ENCODE results near the gene EXOC3L2. TPM values are rescaled to one million over a fixed set of nuclear protein-coding genes. Genes with fewer than 3 reads are reported as not detected.

EXOC3L2 gene
- total and polyA plus RNA-seq, 2 of the 8 experiments (the other 6 are each of a cell fraction or from before 2014, with no cell fraction given), result 1.4 to 1.6 TPM

DNA sequence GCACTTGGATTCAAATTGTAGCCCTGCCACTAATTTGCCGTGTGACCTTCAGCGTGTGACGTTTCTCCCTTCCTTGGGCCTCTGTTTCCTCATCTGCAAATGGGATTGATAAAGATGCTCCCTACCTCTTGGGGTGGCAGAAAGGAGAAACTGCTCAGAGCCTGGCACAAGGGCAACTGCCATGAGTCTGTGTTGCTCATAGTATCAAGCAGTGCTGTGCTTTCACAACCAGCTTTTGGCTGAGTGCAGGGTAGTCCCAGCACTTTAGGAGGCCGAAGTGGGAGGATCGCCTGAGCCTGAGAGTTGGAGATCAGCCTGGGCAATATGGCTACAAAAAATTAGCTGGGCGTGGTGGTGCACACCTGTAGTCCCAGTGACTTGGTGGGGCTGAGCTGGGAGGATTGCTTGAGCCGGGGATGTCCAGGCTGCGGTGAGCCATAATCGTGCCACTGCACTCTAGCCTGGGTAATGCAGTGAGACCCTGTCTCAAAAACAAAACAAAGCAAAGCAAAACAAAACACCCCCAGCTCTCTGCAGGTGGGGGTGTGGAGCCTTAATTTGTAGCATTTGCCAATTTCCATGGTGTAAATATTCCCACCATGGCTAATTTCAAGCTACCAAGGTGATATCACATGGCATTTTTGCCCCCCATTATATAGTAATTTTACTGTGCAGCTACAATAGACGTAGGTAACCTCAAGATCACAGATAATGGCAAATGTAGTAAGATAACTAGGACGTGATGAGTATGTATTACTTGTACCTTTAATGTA is 4.2 kb upstream of the EXOC3L2 start:
- Histone ChIP-seq H2BK20ac (ENCODE audit: low read length) (no peak overlapping the region), H3K4me1 (replicated peaks in 1 of 4; ENCODE audit: control insufficient read depth in 3 of 4, insufficient read depth in 4 of 4, low read length in 3 of 4) (peaks cover 0 to 10% (median 1%) of the 10 kb centered on the region in 4 experiments; a peak in 3 of 7 replicates), H2AFZ (ENCODE audit: low read length) (no peak overlapping the region), H4K5ac (ENCODE audit: insufficient read length, low read depth, low read length) (no peak overlapping the region), H2BK12ac (ENCODE audit: low read depth, low read length) (no peak overlapping the region), H3K56ac (replicated peaks; ENCODE audit: insufficient read length, low read depth, low read length) (no peak overlapping the region), H3K79me1 (ENCODE audit: low read depth, low read length) (peaks cover 9% of the 10 kb centered on the region), H2BK15ac (ENCODE audit: low read length) (no peak overlapping the region), H3K4me3 (ENCODE audit: extremely low read depth in 1 of 4, insufficient read depth in 2 of 4, low read depth in 3 of 4, low read length in 4 of 4) (no peak overlapping the region), H3K79me2 (ENCODE audit: control insufficient read depth in 1 of 2, insufficient read depth in 2 of 2, low read length in 2 of 2) (peaks cover 0 to 20% of the 10 kb centered on the region in 2 experiments; a peak in 2 of 4 replicates), H3K9ac (replicated peaks in 1 of 4; ENCODE audit: extremely low read depth in 1 of 4, low read depth in 3 of 4, low read length in 3 of 4) (no peak overlapping the region), H4K8ac (ENCODE audit: extremely low read depth, insufficient read depth, low read length) (no peak overlapping the region), H3K27me3 (replicated peaks in 1 of 4; ENCODE audit: control insufficient read depth in 3 of 4, extremely low read depth in 1 of 4, insufficient read depth in 3 of 4, low read length in 3 of 4) (peaks cover 0 to 10% (median 9%) of the 10 kb centered on the region in 4 experiments; a peak in 5 of 7 replicates), H3K4ac (replicated peaks; ENCODE audit: insufficient read length, low read depth, low read length) (no peak overlapping the region), H2BK120ac (replicated peaks; ENCODE audit: low read depth, low read length) (no peak overlapping the region), H3K27ac (ENCODE audit: low read depth, low read length) (no peak overlapping the region), H3K14ac (ENCODE audit: insufficient read length) (no peak overlapping the region), H3K23ac (ENCODE audit: insufficient read length) (no peak overlapping the region), H3K9me3 (ENCODE audit: insufficient read depth in 2 of 2, low read depth in 1 of 2, low read length in 1 of 2) (no peaks in the 10 kb centered on the region), H4K20me1 (replicated peaks in 1 of 2; ENCODE audit: control insufficient read depth in 1 of 2, insufficient read depth in 2 of 2, low read length in 2 of 2) (peaks cover 10 to 15% of the 10 kb centered on the region in 2 experiments), H2BK5ac (ENCODE audit: low read depth, low read length) (no peak overlapping the region), H3K18ac (ENCODE audit: extremely low read depth, low read length) (no peak overlapping the region), H3K4me2 (ENCODE audit: insufficient read depth in 1 of 2, low read depth in 2 of 2, low read length in 2 of 2) (no peak overlapping the region; a peak in 1 of 4 replicates), H3K23me2 (ENCODE audit: low read depth, low read length) (peaks cover 11% of the 10 kb centered on the region), H3K36me3 (ENCODE audit: control insufficient read depth in 2 of 4, insufficient read depth in 4 of 4, low read length in 3 of 4) (no peaks in the 10 kb centered on the region; a peak in 1 of 8 replicates), H2AK5ac (ENCODE audit: low read depth, low read length) (no peak overlapping the region), H4K91ac (replicated peaks; ENCODE audit: insufficient read length, low read length) (no peak overlapping the region)
- 70% methylated on average over 11 of the region's 11 CpGs; no CpG with 5 or more reads in 1 of the 2 experiments for WGBS, 2 experiments (ENCODE audit: extremely low coverage in 1 of 2, insufficient coverage in 1 of 2, insufficient read length in 1 of 2, insufficient replicate concordance in 2 of 2, low coverage in 1 of 2, low lambda C conversion rate in 2 of 2, missing lambda C conversion rate in 1 of 2)
- FAIRE-seq (no peak), DNase-seq (ENCODE audit: low read depth in 1 of 2, low spot score in 2 of 2) (no peak)
- ChIA-PET POLR2A (ENCODE audit: partially characterized antibody) (interaction anchor here (1.5 to 1.9 kb wide), 2 partner anchors 28 to 47 kb away, joined by 4 to 5 read pairs; no protein-coding TSS in a partner anchor), CTCF (ENCODE audit: partially characterized antibody) (interaction anchor here (0.6 to 10.1 kb wide), 26 partner anchors 10 to 508 kb away, joined by 3 to 106 read pairs (median 4); partner anchors contain the start of gene TRAPPC6A)
- TF ChIP-seq, protein P1, sequence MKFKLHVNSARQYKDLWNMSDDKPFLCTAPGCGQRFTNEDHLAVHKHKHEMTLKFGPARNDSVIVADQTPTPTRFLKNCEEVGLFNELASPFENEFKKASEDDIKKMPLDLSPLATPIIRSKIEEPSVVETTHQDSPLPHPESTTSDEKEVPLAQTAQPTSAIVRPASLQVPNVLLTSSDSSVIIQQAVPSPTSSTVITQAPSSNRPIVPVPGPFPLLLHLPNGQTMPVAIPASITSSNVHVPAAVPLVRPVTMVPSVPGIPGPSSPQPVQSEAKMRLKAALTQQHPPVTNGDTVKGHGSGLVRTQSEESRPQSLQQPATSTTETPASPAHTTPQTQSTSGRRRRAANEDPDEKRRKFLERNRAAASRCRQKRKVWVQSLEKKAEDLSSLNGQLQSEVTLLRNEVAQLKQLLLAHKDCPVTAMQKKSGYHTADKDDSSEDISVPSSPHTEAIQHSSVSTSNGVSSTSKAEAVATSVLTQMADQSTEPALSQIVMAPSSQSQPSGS (IDR thresholded peaks at IDR 0.05; ENCODE audit: low read length), result no peak
- no peak for TF ChIP-seq NANOG (IDR thresholded peaks at IDR 0.05; ENCODE audit: insufficient read depth, low read depth, low read length, poor library complexity, severe bottlenecking)
- no peak for TF ChIP-seq EGR1 (IDR thresholded peaks at IDR 0.05; ENCODE audit: borderline replicate concordance, low read depth, low read length)

All from H1 (cell line).